SKM-1 treated with dmso at 0.1 percent for 144 hours (cell line): ENCODE data around the gene ADARB2.

Experiments used
- DNase-seq: peaks from one replicate; lab custom pipeline; 2025; ENCODE audit not compliant: unreplicated experiment; lab: John Stamatoyannopoulos, UW

ADARB2 gene

DNA sequence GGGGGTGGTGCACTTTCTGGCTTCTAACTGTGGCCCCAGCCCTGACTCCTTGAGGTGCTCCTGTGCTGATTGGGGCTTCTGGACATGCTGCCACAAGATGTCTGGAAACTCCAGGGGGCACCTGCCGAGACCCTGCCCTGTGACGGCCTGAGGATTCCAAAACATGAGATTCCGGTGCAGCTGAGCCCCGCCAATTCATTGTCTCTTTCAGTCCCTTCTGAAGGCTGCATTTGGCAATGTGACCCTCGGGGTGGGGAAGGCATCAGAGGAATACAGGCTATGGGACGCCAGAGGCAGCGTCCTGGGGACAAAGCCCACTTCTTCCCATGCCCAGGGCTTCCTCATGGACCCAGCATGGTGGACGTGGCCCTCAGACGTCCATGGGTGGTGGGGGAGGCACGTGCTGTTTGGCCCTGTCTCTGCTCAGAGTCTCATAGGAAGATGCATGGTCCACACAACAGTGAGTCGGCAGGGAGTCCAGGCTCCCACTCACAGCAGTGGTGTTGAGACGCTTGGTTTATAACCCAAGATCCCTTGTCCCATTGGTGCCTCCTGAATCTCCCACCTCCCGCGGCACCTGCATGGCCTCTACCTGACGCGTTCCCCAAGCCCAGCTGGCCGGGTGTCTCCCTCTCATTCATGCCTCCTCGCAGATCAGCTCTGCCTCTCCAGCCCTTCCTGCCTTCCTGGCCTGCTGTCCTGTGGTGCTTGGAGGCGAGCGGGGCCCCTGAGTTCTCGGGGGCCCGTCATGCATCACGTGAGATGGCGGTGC is 551.2 kb downstream of the ADARB2 start:
- no peak for DNase-seq

DNA sequence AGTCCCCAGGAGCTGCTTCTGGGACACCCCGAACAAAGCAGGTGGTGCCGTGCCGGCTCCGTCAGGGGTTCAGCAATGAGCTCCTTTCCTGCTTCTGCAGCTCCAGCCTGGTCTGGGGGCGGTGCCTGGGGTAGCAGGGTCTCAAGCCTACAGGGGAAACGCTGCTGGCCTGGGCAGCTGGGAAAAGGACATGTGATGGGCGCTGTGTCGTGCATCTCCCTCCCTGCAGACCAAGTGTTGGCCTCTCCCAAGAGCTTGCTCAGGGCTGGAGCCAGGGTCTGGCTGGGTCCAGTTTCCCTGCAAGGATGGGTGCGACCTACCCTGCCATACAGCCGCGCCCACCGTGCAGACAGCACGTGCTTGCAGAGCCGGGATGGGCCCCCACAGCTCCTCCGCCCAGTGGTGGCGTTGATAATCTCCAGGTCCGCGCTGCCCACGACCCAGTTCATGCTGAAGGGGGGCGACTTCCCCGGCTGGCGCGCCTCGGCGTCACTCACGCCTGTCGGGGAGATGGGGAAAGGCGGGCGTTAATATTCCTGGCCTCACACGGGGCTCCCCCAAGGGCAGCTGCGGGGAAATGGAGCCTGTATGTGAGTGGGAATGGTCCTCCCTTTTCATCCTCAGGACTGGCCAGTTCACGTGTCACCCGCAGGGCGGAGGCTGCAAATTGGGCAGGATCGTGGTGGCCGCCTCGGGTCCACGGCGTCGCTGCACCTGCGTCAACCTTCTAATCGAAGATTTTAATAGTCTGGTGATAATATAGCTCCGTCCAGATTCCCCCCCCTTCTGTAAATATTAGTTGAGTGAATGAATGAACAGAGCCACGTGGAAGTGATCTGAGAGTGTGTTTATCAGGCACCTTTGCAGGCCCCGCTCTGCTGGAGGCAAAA is 552.5 kb downstream of the ADARB2 start:
- no peak for DNase-seq

DNA sequence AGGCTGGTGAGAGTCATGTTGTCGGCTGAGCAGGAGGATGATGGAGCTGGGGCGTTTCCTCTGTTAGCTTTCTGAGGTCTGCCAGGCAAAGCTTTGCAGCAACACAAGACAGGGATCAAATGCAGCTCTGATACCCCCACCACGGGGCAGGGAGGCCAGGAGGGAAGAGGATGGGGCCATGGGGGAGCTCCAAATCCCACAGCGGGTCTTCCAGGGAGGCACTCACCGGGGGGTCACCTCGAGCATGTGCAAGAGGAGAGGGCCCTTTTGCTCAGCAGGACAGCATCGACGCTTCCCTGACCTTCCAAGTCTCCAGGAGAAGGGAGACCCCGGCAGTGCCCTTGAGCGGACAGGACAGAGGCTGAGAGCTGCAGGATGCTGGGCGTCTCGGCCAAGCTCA is 553.6 kb downstream of the ADARB2 start:
- DNase-seq = no peak

DNA sequence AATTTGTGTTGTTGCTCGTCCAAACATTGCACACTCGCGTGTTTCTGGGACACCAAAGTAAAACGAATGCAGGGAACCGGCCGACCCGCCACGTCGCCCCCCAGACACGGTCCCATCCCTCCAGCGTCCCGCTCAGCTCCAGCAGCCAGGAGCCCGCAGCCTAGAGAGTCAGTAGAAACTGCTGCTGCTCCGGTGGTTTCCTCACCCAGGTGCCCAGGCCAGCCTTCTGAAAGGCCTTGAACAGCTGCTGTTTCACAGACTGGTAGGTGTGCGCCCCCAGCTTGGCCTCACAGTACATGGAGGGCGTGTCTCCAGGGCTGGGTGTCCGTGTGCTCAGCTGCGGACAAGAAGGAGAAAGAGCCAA is 554.3 kb downstream of the ADARB2 start:
- no peak for DNase-seq

DNA sequence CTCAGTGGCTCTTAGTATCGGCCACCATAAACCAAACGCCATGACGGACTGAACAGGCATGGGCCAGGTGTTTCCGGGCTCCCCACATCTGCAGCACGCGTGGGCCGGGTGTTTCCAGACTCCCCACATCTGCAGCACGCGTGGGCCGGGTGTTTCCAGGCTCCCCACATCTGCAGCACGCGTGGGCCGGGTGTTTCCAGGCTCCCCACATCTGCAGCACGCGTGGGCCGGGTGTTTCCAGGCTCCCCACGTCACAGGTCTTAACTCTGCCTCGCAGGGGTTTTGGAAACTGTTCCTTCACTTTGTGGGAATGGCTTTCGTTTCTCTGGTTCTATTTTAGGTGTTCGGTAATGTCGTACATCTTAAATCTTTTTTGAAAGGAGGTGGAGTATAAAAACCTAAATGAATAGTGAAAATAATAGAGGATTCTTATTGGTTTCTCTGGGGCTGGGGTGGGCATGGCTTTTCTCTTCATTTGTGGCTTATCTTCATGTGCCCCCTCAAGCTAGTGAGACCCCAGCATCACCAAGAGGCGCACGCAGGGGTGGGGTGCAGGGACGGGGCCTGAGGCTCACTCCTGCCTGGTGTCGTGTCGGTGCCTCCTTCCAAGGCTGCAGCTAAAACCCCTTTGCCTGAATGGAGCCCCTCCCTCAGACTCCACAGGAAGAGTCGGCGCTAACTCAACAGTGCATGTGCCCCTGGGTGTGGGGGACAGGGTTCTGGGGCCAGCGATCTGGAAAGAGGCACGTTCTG is 554.9 kb downstream of the ADARB2 start:
- no peak for DNase-seq

DNA sequence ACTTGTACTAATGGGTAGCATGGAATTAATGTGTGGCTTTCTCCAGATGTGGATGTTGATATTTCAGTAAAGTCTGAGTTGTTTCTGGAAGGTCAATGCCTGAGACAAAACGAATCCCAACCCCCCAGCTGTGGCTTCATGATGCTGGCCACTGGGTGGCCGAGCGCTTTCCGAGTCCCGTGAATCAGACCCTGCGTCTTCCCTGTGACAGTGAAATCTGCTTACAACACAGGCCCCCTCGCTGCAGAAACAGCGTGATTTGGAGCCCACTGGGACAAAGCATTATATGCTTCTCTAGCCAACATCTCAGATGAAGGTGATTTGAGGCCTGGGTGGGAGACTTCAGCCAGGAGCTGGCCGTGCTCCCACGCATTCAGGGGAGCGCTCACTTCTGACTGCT is 556.5 kb downstream of the ADARB2 start:
- no peak for DNase-seq

DNA sequence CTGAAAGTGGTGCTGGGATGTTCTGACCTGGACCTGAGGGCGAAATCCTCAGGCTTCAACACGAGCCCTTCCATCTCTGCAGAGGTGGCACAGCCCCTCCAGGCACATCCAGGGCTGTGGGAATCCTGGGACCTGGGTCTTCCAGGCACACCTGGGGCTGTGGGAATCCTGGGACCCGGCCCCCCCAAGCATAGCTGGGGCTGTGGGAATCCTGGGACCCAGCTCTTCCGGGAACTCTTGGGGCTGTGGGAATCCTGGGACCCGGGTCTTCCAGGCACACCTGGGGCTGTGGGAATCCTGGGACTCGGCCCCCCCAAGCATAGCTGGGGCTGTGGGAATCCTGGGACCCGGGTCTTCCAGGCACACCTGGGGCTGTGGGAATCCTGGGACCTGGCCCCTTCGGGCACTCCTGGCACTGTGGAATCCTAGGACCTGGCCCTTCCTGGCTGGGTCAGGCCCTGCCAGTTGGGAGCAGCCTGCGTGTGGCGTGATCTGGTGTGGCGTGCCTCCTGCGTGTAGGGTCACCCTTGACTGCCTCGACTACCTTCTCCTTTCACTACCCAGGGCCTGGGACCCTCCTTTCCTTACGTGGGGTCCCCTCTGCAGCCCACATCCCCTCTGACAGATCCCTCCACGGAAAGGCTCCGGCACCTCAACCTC is 557.1 kb downstream of the ADARB2 start:
- no peak for DNase-seq

DNA sequence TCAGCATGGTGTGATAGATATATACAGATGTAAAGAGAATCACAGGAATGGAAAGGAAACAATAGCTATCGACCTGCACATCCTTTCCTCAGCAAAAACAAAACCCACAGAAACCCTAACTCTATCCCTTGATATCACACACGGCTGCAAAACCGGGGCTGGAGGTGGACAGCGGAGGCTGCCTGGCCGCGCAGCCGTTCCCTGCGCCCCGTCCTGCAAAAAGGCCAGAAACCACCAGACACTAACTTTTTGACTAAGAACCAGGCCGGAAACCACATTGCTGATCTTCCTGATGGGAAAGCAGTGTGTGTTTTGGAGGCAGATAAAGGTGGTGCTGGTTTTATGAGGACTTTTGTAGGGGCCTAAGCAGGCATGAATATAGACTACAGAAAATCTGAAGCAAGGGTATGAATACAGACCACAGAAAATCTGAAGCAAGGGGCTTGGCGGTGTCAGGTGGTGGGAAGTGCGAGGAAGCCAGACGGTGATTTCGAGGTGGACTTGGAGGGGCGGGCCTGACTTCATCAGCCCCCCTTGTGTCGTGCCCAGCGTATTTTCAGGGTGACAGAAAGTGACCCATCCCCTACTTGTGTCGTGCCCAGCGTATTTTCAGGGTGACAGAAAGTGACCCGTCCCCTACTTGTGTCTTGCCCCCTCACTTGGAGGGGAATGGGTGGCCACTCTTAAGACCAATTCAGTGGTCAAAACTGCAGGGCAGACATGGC is 557.8 kb downstream of the ADARB2 start:
- DNase-seq = no peak

DNA sequence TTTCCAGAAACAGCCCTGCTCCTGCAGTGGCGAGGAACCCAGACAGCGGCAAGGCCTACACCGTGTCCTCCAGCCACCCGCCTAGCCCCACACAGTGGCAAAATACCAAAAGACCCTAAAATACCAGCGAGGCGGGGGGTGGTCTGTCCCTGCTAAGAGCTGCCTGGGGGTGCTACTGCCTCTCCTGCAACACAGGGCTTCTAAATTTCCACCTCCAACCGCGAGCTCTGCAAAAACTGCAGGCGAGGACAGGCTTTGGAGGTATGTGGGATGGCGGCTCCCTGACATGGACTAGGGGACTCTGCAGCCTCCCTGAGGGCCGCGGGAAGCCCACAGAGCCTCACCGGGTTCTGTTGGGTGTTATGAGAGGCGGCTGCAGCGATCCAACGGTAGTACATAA is 558.8 kb downstream of the ADARB2 start:
- no peak for DNase-seq

DNA sequence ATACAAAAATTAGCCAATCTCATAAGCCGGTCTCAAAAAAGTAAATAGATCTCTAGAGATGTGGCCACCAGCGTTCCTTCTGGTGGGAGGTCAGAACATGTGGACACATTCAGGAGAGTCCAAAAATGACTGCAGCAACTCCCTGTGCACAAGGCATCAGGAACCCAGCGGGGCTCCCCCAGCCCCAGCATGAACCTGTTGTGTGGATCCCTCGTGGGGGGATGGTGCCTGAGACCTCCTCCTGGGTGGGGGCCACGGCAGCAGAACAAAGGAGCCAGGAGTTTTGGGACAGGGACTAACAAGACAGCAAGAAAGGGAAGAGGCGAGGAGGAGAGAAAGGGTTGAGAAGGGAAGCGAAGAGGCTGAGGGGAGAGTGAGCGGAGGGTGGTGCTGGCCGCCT is 559.4 kb downstream of the ADARB2 start:
- DNase-seq = no peak

DNA sequence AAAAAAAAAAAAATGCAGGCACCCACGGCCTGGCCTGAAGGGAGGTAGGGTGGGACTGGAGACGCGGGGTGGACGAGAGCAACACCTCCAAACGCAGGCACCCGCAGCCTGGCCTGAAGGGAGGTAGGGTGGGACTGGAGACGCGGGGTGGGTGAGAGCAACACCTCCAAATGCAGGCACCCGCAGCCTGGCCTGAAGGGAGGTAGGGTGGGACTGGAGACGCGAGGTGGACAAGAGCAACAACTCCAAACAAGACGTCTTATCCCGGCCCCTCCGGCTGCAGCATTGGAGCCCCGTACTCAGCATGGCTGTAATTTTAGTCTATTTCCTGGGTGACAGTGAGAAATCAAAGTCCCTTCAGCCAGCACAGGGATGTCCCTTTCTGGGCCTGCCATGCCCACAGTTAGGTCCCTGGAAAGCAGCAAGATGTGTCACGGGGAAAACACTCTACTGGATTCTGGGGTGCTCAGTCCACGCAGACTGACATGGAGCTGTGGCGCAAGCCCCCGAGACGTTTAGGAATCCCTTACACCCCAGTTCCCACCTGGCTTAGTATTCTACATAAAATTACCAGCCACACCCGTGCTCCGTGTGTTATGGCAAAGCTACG is 561.3 kb downstream of the ADARB2 start:
- DNase-seq = no peak

DNA sequence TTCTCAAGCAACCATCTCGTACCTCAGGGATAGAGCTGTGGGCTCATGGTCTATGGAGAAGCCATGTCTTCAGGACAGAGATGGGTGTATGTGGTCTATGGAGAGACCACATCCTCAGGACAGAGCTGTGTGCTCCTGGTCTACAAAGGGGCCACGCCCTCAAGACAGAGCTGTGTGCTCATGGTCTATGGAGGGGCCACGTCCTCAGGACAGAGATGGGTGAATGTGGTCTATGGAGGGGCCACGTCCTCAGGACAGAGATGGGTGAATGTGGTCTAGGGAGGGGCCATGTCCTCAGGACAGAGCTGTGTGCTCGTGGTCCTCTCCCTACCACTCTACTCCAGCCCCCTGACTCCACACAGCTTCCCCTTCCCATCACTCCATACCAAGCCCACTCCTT is 563.3 kb downstream of the ADARB2 start:
- DNase-seq = no peak

DNA sequence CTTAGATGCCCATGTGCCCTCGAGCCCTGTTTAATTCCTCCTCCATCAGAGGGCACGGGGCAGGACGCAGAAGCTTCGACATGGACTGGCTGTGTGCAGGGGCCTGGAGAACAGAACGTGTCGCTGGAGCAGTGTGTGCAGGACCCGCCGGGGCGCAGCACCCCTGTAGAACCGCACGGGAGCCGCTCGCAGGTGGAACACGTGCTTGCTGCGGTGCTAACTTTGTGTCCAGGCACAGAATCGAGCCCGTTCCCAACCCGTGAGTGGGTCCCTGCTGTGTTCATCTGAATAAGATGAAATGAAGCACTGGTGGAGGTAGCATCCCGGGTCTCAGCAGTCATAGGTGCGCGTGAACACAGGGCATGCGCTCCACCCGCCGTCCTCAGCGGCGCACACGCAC is 564.2 kb downstream of the ADARB2 start:
- no peak for DNase-seq

DNA sequence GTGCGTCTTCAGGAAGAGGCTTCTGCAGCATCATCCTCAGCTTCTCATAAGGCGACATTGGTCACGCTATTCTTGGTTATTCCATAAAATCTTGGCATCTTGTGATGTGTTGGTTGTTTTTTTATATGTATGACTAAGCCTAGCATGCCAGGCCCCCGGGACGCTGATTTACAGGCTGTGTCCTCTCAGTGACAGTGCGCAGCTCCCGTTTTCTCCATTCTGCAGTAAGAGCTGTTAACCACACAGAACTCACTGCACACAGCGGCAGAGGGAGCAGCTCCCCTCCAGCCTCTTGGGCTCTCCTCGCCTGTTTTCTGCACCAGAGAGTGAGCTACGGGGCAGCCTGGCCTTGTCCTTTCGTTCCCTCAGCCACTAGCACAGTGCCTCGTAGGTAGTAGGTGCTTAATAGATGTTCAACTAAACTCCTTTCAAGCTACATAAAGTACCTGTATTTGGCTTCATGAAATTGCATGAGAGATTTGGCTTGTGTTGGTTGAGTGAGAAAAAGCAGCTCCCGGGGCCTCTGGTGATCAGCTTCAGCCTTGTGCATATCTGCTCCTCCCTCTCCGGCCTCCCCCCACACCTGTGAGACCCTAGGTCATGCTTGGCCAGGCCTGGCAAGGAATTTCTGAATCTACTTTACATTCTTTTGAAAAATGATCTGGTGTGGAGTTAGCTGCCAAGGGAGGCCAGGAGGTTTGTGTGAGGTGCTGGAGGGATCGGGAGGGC is 564.9 kb downstream of the ADARB2 start:
- DNase-seq = no peak

DNA sequence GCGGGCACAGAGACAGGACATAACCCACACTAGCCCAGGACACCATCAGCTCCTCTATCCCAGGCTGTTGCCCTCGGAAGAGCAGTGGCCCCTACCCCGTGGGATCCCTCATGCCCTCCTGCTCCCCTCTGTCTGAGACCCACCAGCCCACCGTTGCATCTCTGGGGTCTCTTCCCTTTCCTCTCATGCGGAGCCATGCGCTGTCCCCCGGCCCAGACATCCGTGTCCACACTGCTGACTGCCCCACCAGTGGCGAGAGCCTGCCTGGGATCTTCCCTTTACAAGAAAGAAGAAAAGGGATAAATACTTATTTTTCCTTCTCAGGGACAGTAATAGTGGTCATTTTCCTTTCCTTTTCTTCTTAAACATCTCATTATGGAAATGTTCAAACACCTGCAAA is 565.7 kb downstream of the ADARB2 start:
- no peak for DNase-seq

DNA sequence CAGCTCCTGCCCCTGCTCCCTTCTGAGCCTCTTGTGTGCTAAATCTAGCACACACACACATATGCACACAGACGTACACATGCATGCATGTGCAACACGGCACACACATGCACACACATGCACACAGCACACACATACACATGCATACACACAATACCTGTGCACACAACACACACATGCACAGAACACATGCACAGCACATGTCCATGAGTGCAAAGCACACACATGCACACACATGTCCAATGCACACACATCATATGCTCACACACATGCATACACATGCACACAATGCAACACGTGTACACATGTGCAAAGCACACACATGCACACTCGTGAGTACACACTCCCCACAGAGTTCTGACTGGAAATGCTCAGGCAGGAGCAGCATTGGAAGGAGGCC is 566.1 kb downstream of the ADARB2 start:
- DNase-seq = no peak

DNA sequence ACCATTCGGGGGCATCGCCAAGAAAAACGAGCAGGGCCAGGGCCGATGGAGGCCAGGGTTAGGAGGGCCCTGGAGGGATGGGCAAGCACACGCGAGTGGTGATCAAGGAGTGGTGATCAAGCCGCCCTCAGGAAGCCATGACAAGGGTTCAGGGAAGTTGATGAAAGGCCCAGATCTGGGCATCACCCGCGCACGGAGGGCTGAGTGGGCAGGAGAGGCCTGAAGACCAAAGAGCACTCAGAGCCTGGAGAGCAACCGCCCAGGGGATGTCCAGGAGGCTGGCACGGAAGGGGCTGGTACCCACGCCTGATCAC is 566.5 kb downstream of the ADARB2 start:
- no peak for DNase-seq

DNA sequence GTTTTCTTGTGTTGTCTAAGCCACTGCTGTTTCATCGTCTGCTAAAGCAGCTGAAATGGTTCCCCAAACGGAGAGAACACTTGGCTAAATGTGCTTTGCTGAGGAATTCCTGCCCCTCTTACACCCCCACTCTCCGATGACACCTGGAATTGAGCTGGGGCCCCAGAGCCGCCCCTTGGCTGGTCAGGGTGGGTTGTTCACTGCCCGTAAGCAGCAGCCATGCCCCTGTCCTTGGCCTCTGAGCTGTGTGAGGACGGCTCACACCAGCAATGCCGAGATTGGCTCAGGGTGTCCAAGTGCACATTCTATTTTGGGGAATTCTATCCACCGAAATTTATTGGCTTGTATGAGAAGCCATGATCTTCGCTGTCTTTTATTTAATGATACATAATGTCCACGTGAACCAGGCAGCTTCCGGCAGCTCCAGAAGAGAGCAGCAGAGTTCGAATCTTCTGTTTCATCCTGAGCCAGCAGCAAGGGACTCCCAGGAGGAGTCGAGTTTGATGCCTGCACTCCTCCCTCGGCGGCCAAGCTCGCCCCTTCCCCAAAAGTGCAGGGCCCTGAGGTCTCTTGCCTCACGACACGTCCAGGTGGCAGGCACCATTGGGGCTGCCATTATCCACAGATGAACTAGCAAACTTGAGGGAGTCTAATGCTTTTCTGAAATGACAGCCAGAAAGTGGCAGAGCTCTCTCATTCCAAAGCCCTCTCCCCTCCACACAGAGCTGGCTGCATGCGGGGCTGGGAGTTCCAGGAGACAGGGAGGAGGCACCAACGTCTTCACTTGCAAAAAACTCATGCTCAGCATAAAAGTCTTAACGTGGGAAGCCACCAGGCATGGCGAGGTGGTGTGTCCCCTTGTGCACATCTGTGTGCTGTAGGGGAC is 567.1 kb downstream of the ADARB2 start:
- DNase-seq = no peak
